ENCODE results near the gene ACER2. TPM values are rescaled to one million over a fixed set of nuclear protein-coding genes. Genes with fewer than 3 reads are reported as not detected.
A peak's percentile ranks its signal among the peaks of the same experiment; 100 is the strongest.
"Not testable (repeated sequence)": the region's sequence is repeated elsewhere in the genome, so short reads cannot be mapped to it uniquely, and the experiment has no call there.

ACER2 gene
- total RNA-seq, 1 experiment from 2014 or later = 1.1 TPM

GRCh38 chr9:19410195-19410503 lies 1.3 kb downstream of the ACER2 start:
- H3K4me1 ChIP-seq (ENCODE audit: low read length) = peaks cover 14% of the 10 kb centered on the region
- H3K27ac ChIP-seq (ENCODE audit: low read length) = no peak overlapping the region
- H2AFZ ChIP-seq (ENCODE audit: low read length) = no peak overlapping the region
- H3K9me2 ChIP-seq (replicated peaks; ENCODE audit: insufficient read depth, low read length) = no peaks in the 10 kb centered on the region
- DNase-seq = no peak
- H3K79me2 ChIP-seq (ENCODE audit: low read length) = no peaks in the 10 kb centered on the region
- H4K20me1 ChIP-seq (ENCODE audit: insufficient read depth, low read depth, low read length) = no peaks in the 10 kb centered on the region
- H3K4me2 ChIP-seq (ENCODE audit: low read depth, low read length, poor library complexity, severe bottlenecking) = peak overlapping the region; percentile 97
- H3K9me3 ChIP-seq (ENCODE audit: low read length) = no peaks in the 10 kb centered on the region
- no peaks in the 10 kb centered on the region for H3K36me3 ChIP-seq (ENCODE audit: insufficient read depth, low read length)
- no peak overlapping the region; the same call in 1 of the 2 replicates for H3K4me3 ChIP-seq (ENCODE audit: low read length)
- H3K9ac ChIP-seq (ENCODE audit: low read length) = no peak overlapping the region; the same call in 1 of the 2 replicates
- no peaks in the 10 kb centered on the region for H3K27me3 ChIP-seq (ENCODE audit: low read length)

GRCh38 chr9:19410594-19410993 lies 1.8 kb downstream of the ACER2 start:
- H3K9me2 ChIP-seq (replicated peaks; ENCODE audit: insufficient read depth, low read length) = no peaks in the 10 kb centered on the region
- H3K4me2 ChIP-seq (ENCODE audit: low read depth, low read length, poor library complexity, severe bottlenecking) = no peak overlapping the region
- H3K36me3 ChIP-seq (ENCODE audit: insufficient read depth, low read length) = no peaks in the 10 kb centered on the region
- no peaks in the 10 kb centered on the region for H3K79me2 ChIP-seq (ENCODE audit: low read length)
- H3K4me1 ChIP-seq (ENCODE audit: low read length) = peaks cover 14% of the 10 kb centered on the region
- H3K9ac ChIP-seq (ENCODE audit: low read length) = no peak overlapping the region
- H3K27me3 ChIP-seq (ENCODE audit: low read length) = no peaks in the 10 kb centered on the region
- H3K9me3 ChIP-seq (ENCODE audit: low read length) = no peaks in the 10 kb centered on the region
- no peaks in the 10 kb centered on the region for H4K20me1 ChIP-seq (ENCODE audit: insufficient read depth, low read depth, low read length)
- DNase-seq = no peak
- H2AFZ ChIP-seq (ENCODE audit: low read length) = no peak overlapping the region
- H3K27ac ChIP-seq (ENCODE audit: low read length) = no peak overlapping the region
- no peak overlapping the region for H3K4me3 ChIP-seq (ENCODE audit: low read length)

GRCh38 chr9:19411316-19411715 lies 2.5 kb downstream of the ACER2 start:
- H3K9me2 ChIP-seq (replicated peaks; ENCODE audit: insufficient read depth, low read length) = no peaks in the 10 kb centered on the region
- peaks cover 14% of the 10 kb centered on the region for H3K4me1 ChIP-seq (ENCODE audit: low read length)
- H3K27ac ChIP-seq (ENCODE audit: low read length) = no peak overlapping the region
- no peak for DNase-seq
- no peaks in the 10 kb centered on the region for H3K36me3 ChIP-seq (ENCODE audit: insufficient read depth, low read length)
- H3K9me3 ChIP-seq (ENCODE audit: low read length) = no peaks in the 10 kb centered on the region
- H3K9ac ChIP-seq (ENCODE audit: low read length) = no peak overlapping the region
- H3K4me3 ChIP-seq (ENCODE audit: low read length) = no peak overlapping the region
- H3K27me3 ChIP-seq (ENCODE audit: low read length) = no peaks in the 10 kb centered on the region
- H3K4me2 ChIP-seq (ENCODE audit: low read depth, low read length, poor library complexity, severe bottlenecking) = no peak overlapping the region
- no peaks in the 10 kb centered on the region for H3K79me2 ChIP-seq (ENCODE audit: low read length)
- no peaks in the 10 kb centered on the region for H4K20me1 ChIP-seq (ENCODE audit: insufficient read depth, low read depth, low read length)
- H2AFZ ChIP-seq (ENCODE audit: low read length) = no peak overlapping the region

GRCh38 chr9:19413456-19413855 lies 4.6 kb downstream of the ACER2 start:
- not testable (repeated sequence) for H3K79me2 ChIP-seq (ENCODE audit: low read length); H3K9ac ChIP-seq (ENCODE audit: low read length); H3K36me3 ChIP-seq (ENCODE audit: insufficient read depth, low read length); H3K4me3 ChIP-seq (ENCODE audit: low read length); H3K9me2 ChIP-seq (replicated peaks; ENCODE audit: insufficient read depth, low read length); H3K4me2 ChIP-seq (ENCODE audit: low read depth, low read length, poor library complexity, severe bottlenecking); H4K20me1 ChIP-seq (ENCODE audit: insufficient read depth, low read depth, low read length); H3K9me3 ChIP-seq (ENCODE audit: low read length); H3K27ac ChIP-seq (ENCODE audit: low read length); H3K27me3 ChIP-seq (ENCODE audit: low read length); H2AFZ ChIP-seq (ENCODE audit: low read length); DNase-seq
- H3K4me1 ChIP-seq (ENCODE audit: low read length) = peaks cover 12% of the 10 kb centered on the region

GRCh38 chr9:19416143-19416542 lies 7.3 kb downstream of the ACER2 start:
- H3K4me3 ChIP-seq (ENCODE audit: low read length) = no peak overlapping the region
- no peaks in the 10 kb centered on the region for H3K9me3 ChIP-seq (ENCODE audit: low read length)
- no peaks in the 10 kb centered on the region for H3K4me1 ChIP-seq (ENCODE audit: low read length)
- no peaks in the 10 kb centered on the region for H3K79me2 ChIP-seq (ENCODE audit: low read length)
- no peak overlapping the region for H3K9ac ChIP-seq (ENCODE audit: low read length)
- H4K20me1 ChIP-seq (ENCODE audit: insufficient read depth, low read depth, low read length) = no peaks in the 10 kb centered on the region
- H3K9me2 ChIP-seq (replicated peaks; ENCODE audit: insufficient read depth, low read length) = no peaks in the 10 kb centered on the region
- no peak for DNase-seq
- no peak overlapping the region for H2AFZ ChIP-seq (ENCODE audit: low read length)
- no peak overlapping the region for H3K4me2 ChIP-seq (ENCODE audit: low read depth, low read length, poor library complexity, severe bottlenecking)
- no peaks in the 10 kb centered on the region for H3K36me3 ChIP-seq (ENCODE audit: insufficient read depth, low read length)
- H3K27me3 ChIP-seq (ENCODE audit: low read length) = no peaks in the 10 kb centered on the region
- no peak overlapping the region for H3K27ac ChIP-seq (ENCODE audit: low read length)

GRCh38 chr9:19420877-19421276 lies 12.1 kb downstream of the ACER2 start:
- no peaks in the 10 kb centered on the region for H3K79me2 ChIP-seq (ENCODE audit: low read length)
- H3K9me2 ChIP-seq (replicated peaks; ENCODE audit: insufficient read depth, low read length) = no peaks in the 10 kb centered on the region
- no peak overlapping the region for H2AFZ ChIP-seq (ENCODE audit: low read length)
- no peak overlapping the region for H3K4me3 ChIP-seq (ENCODE audit: low read length)
- no peak overlapping the region for H3K27ac ChIP-seq (ENCODE audit: low read length)
- H3K4me2 ChIP-seq (ENCODE audit: low read depth, low read length, poor library complexity, severe bottlenecking) = no peak overlapping the region
- H3K9ac ChIP-seq (ENCODE audit: low read length) = no peak overlapping the region
- H3K9me3 ChIP-seq (ENCODE audit: low read length) = no peaks in the 10 kb centered on the region
- H3K36me3 ChIP-seq (ENCODE audit: insufficient read depth, low read length) = no peaks in the 10 kb centered on the region
- DNase-seq = no peak
- H4K20me1 ChIP-seq (ENCODE audit: insufficient read depth, low read depth, low read length) = no peaks in the 10 kb centered on the region
- no peaks in the 10 kb centered on the region for H3K4me1 ChIP-seq (ENCODE audit: low read length)
- H3K27me3 ChIP-seq (ENCODE audit: low read length) = no peaks in the 10 kb centered on the region

GRCh38 chr9:19423163-19423562 lies 14.4 kb downstream of the ACER2 start:
- no peak overlapping the region for H3K4me3 ChIP-seq (ENCODE audit: low read length)
- no peak overlapping the region for H3K27ac ChIP-seq (ENCODE audit: low read length)
- H3K4me1 ChIP-seq (ENCODE audit: low read length) = no peaks in the 10 kb centered on the region
- no peaks in the 10 kb centered on the region for H3K79me2 ChIP-seq (ENCODE audit: low read length)
- H3K9me2 ChIP-seq (replicated peaks; ENCODE audit: insufficient read depth, low read length) = no peaks in the 10 kb centered on the region
- no peaks in the 10 kb centered on the region for H3K9me3 ChIP-seq (ENCODE audit: low read length)
- no peak overlapping the region for H3K9ac ChIP-seq (ENCODE audit: low read length)
- H3K36me3 ChIP-seq (ENCODE audit: insufficient read depth, low read length) = no peaks in the 10 kb centered on the region
- no peak overlapping the region for H2AFZ ChIP-seq (ENCODE audit: low read length)
- no peak overlapping the region for H3K4me2 ChIP-seq (ENCODE audit: low read depth, low read length, poor library complexity, severe bottlenecking)
- no peaks in the 10 kb centered on the region for H3K27me3 ChIP-seq (ENCODE audit: low read length)
- DNase-seq = no peak
- H4K20me1 ChIP-seq (ENCODE audit: insufficient read depth, low read depth, low read length) = no peaks in the 10 kb centered on the region

- Histone ChIP-seq H3K9me3 (ENCODE audit: low read length) (no peaks in the 10 kb centered on the region), H3K27me3 (ENCODE audit: low read length) (no peaks in the 10 kb centered on the region), H3K4me1 (ENCODE audit: low read length) (no peaks in the 10 kb centered on the region), H3K9ac (ENCODE audit: low read length) (no peak overlapping the region), H4K20me1 (ENCODE audit: insufficient read depth, low read depth, low read length) (no peaks in the 10 kb centered on the region), H3K9me2 (replicated peaks; ENCODE audit: insufficient read depth, low read length) (no peaks in the 10 kb centered on the region), H3K4me3 (ENCODE audit: low read length) (no peak overlapping the region), H3K4me2 (ENCODE audit: low read depth, low read length, poor library complexity, severe bottlenecking) (no peak overlapping the region), H2AFZ (ENCODE audit: low read length) (no peak overlapping the region), H3K79me2 (ENCODE audit: low read length) (no peaks in the 10 kb centered on the region), H3K27ac (ENCODE audit: low read length) (no peak overlapping the region), H3K36me3 (ENCODE audit: insufficient read depth, low read length) (no peaks in the 10 kb centered on the region)
- DNase-seq = no peak
These were observed 15.5 kb downstream of the ACER2 start for GRCh38 chr9:19424176-19424779.

GRCh38 chr9:19429595-19429994 lies 20.8 kb downstream of the ACER2 start:
- Histone ChIP-seq H3K9me3 (ENCODE audit: low read length) (no peaks in the 10 kb centered on the region), H3K27ac (ENCODE audit: low read length) (no peak overlapping the region), H4K20me1 (ENCODE audit: insufficient read depth, low read depth, low read length) (no peaks in the 10 kb centered on the region), H2AFZ (ENCODE audit: low read length) (no peak overlapping the region), H3K4me1 (ENCODE audit: low read length) (no peaks in the 10 kb centered on the region), H3K27me3 (ENCODE audit: low read length) (no peaks in the 10 kb centered on the region), H3K36me3 (ENCODE audit: insufficient read depth, low read length) (no peaks in the 10 kb centered on the region), H3K9ac (ENCODE audit: low read length) (no peak overlapping the region), H3K9me2 (replicated peaks; ENCODE audit: insufficient read depth, low read length) (no peaks in the 10 kb centered on the region), H3K4me3 (ENCODE audit: low read length) (no peak overlapping the region), H3K79me2 (ENCODE audit: low read length) (no peaks in the 10 kb centered on the region), H3K4me2 (ENCODE audit: low read depth, low read length, poor library complexity, severe bottlenecking) (no peak overlapping the region)
- no peak for DNase-seq

Measured in Karpas-422 (cell line).